ENCODE data around the gene RUFY1. TPM values are rescaled to one million over a fixed set of nuclear protein-coding genes. Genes with fewer than 3 reads are reported as not detected.
A peak's percentile ranks its signal among the peaks of the same experiment; 100 is the strongest.

The RUFY1 gene
- polyA plus RNA-seq, 1 of the 3 experiments (the other 2 are of a cell fraction) = 30.3 TPM

- Histone ChIP-seq H3K9ac (no peak overlapping the region), H3F3A (replicated peaks; ENCODE audit: insufficient read depth) (peaks cover 90% of the 10 kb centered on the region), H3K4me1 (ENCODE audit: control insufficient read depth in 1 of 2, insufficient read depth in 2 of 2, low read depth in 1 of 2, low read length in 1 of 2) (peaks cover 9 to 23% of the 10 kb centered on the region in 2 experiments), H4K20me1 (ENCODE audit: insufficient read depth) (peaks cover 97% of the 10 kb centered on the region), H3K27me3 (ENCODE audit: insufficient read depth) (no peaks in the 10 kb centered on the region), H2AFZ (ENCODE audit: low read depth) (no peak overlapping the region), H3K4me2 (no peak overlapping the region), H3K9me3 (no peaks in the 10 kb centered on the region), H3K36me3 (replicated peaks in 1 of 2; ENCODE audit: control insufficient read depth in 1 of 2, insufficient read depth in 2 of 2, low read length in 1 of 2) (peaks cover 88 to 94% of the 10 kb centered on the region in 2 experiments), H3K4me3 (ENCODE audit: low read depth in 2 of 2, low read length in 1 of 2) (no peak overlapping the region), H3K27ac (ENCODE audit: low read depth in 2 of 2, low read length in 1 of 2) (peak overlapping the region in 1 of 2 experiments; percentile 19; a peak in 2 of 4 replicates), H3K79me2 (ENCODE audit: insufficient read depth) (peaks cover 90% of the 10 kb centered on the region), H3K9me2 (no peaks in the 10 kb centered on the region)
- ChIA-PET POLR2A (interaction anchor here (1.1 kb wide), 1 partner anchor 10 kb away, joined by 5 read pairs; no protein-coding TSS in a partner anchor), CTCF (interaction anchor here (1.0 kb wide), 1 partner anchor 52 kb away, joined by 3 read pairs; no protein-coding TSS in a partner anchor)
- no peak for DNase-seq
- WGBS (ENCODE audit: low lambda C conversion rate) = 84% methylated on average over 9 of the region's 9 CpGs
- TF ChIP-seq MEF2A (IDR thresholded peaks at IDR 0.05; ENCODE audit: borderline replicate concordance, low read depth) = no peak
- TF ChIP-seq TAF1 (IDR thresholded peaks at IDR 0.05; ENCODE audit: borderline replicate concordance, low read depth, low read length) = no peak
- no peak for TF ChIP-seq GATA2 (CRISPR knock-in tag; IDR thresholded peaks at IDR 0.05)
- TF ChIP-seq NFIC (IDR thresholded peaks at IDR 0.05; ENCODE audit: borderline replicate concordance) = no peak
- no peak for TF ChIP-seq FOXJ3 (CRISPR knock-in tag; IDR thresholded peaks at IDR 0.05)
Measured at GRCh38 chr5:179616002-179616594, 65.7 kb downstream of the RUFY1 start.

- TF ChIP-seq MAX (IDR thresholded peaks at IDR 0.05; ENCODE audit: low read depth) (no peak), RXRA (IDR thresholded peaks at IDR 0.05; ENCODE audit: borderline replicate concordance, low read depth) (no peak), EZH2phosphoT487 (IDR thresholded peaks at IDR 0.05; ENCODE audit: borderline replicate concordance, low read depth) (no peak), REST (IDR thresholded peaks at IDR 0.05; ENCODE audit: low read depth, low read length) (no peak), POLR2AphosphoS5 (IDR thresholded peaks at IDR 0.05; ENCODE audit: low read depth, low read length) (no peak; the same call in 1 of the 2 replicates), JUND (IDR thresholded peaks at IDR 0.05) (no peak), NFIC (IDR thresholded peaks at IDR 0.05; ENCODE audit: borderline replicate concordance) (no peak), SIN3A (IDR thresholded peaks at IDR 0.05; ENCODE audit: borderline replicate concordance, low read depth, low read length) (no peak), RCOR1 (IDR thresholded peaks at IDR 0.05; ENCODE audit: low read length) (no peak), TEAD4 (IDR thresholded peaks at IDR 0.05; ENCODE audit: borderline replicate concordance, insufficient read depth) (no peak), ELF1 (IDR thresholded peaks at IDR 0.05) (no peak), MXI1 (IDR thresholded peaks at IDR 0.05; ENCODE audit: low read depth, low read length) (no peak), CTCF (IDR thresholded peaks at IDR 0.05) (no peak), EP300 (IDR thresholded peaks at IDR 0.05; ENCODE audit: borderline replicate concordance in 1 of 2, low read depth in 1 of 2, low read length in 1 of 2) (no peak)
- peak overlapping the region in 1 of 2 experiments; percentile 31; a peak in 1 of 4 replicates for H3K27ac ChIP-seq (ENCODE audit: low read depth in 2 of 2, low read length in 1 of 2)
- peak overlapping the region; percentile 3; the same call in 1 of the 2 replicates for H3K4me2 ChIP-seq
- H4K20me1 ChIP-seq (ENCODE audit: insufficient read depth) = peaks cover 98% of the 10 kb centered on the region
- POLR2A ChIA-PET = interaction anchor here (1.7 kb wide), 1 partner anchor 10 kb away, joined by 6 read pairs; no protein-coding TSS in a partner anchor
- peaks cover 86% of the 10 kb centered on the region for H3F3A ChIP-seq (replicated peaks; ENCODE audit: insufficient read depth)
- H2AFZ ChIP-seq (ENCODE audit: low read depth) = no peak overlapping the region
- H3K9me2 ChIP-seq = no peaks in the 10 kb centered on the region
- 83% methylated on average over 7 of the region's 7 CpGs for WGBS (ENCODE audit: low lambda C conversion rate)
- CTCF ChIA-PET = no interaction called here
- H3K4me3 ChIP-seq (ENCODE audit: low read depth in 2 of 2, low read length in 1 of 2) = peak overlapping the region in 1 of 2 experiments; percentile 16; a peak in 1 of 4 replicates
- H3K79me2 ChIP-seq (ENCODE audit: insufficient read depth) = peaks cover 99% of the 10 kb centered on the region
- H3K4me1 ChIP-seq (ENCODE audit: control insufficient read depth in 1 of 2, insufficient read depth in 2 of 2, low read depth in 1 of 2, low read length in 1 of 2) = peaks cover 13 to 28% of the 10 kb centered on the region in 2 experiments
- no peak for DNase-seq
- H3K36me3 ChIP-seq (replicated peaks in 1 of 2; ENCODE audit: control insufficient read depth in 1 of 2, insufficient read depth in 2 of 2, low read length in 1 of 2) = peaks cover 94 to 97% of the 10 kb centered on the region in 2 experiments
- H3K9me3 ChIP-seq = no peaks in the 10 kb centered on the region
- H3K27me3 ChIP-seq (ENCODE audit: insufficient read depth) = no peaks in the 10 kb centered on the region
- H3K9ac ChIP-seq = no peak overlapping the region
Measured at GRCh38 chr5:179617930-179618329, 67.6 kb downstream of the RUFY1 start.
